GM13976 (cell line): ENCODE results near the gene NOTCH3.

ENCODE experiments used
- DNase-seq: peaks from one replicate; pipeline ENCODE4 v3.0.0; 2012; ENCODE audit warnings: low spot score
- CTCF ChIP-seq: IDR thresholded peaks from 2 replicates; pipeline ENCODE4 v1.5.1; 2012; ENCODE audit warnings: borderline replicate concordance, mild to moderate bottlenecking; ENCODE audit not compliant: insufficient read depth; ENCODE audit errors: extremely low read depth, missing control alignments, control extremely low read depth
- in situ Hi-C: fragments of 300-500 bp; cut with MboI; formaldehyde crosslinking; loops from one replicate; pipeline ENCODE4 v1.12.0; 2022; ENCODE audit warnings: low sequenced_read_pairs, mixed read lengths, inconsistent platforms; ENCODE audit not compliant: unreplicated experiment

NOTCH3 gene

GRCh38 chr19:15235781-15236180, 35.0 kb upstream of the NOTCH3 start:
- TF ChIP-seq CTCF, result no peak
- no peak for DNase-seq
- in situ Hi-C loops, result no loop called here

- DNase-seq, result no peak
- in situ Hi-C loops, result no loop called here
- no peak for TF ChIP-seq CTCF
Observed at GRCh38 chr19:15234431-15235130, 33.8 kb upstream of the NOTCH3 start.

- in situ Hi-C loops, result no loop called here
- no peak for TF ChIP-seq CTCF
- DNase-seq, result no peak
Observed at GRCh38 chr19:15231271-15231670, 30.5 kb upstream of the NOTCH3 start.

GRCh38 chr19:15227261-15227660, 26.5 kb upstream of the NOTCH3 start:
- in situ Hi-C loops, result no loop called here
- TF ChIP-seq CTCF, result no peak
- DNase-seq, result no peak

GRCh38 chr19:15225760-15226159, 25.0 kb upstream of the NOTCH3 start:
- no peak for DNase-seq
- in situ Hi-C loops, result no loop called here
- TF ChIP-seq CTCF, result no peak

- DNase-seq, result no peak
- in situ Hi-C loops, result no loop called here
- TF ChIP-seq CTCF, result no peak
Observed at GRCh38 chr19:15223649-15224361, 23.0 kb upstream of the NOTCH3 start.
